Purkinje cell (primary cell): Measurements from ENCODE around the gene MPRIP. TPM values are rescaled to one million over a fixed set of nuclear protein-coding genes. Genes with fewer than 3 reads are reported as not detected.

Experiments
- polyA plus RNA-seq: library from polyadenylated mRNA; unstranded; fragments of >200 nt; fragmentation: Nextera tagmentation; gene quantifications from 2 replicates; pipeline ENCODE4 v1.2.1, GENCODE V29; 2014

Gene MPRIP
- 314 and 381 TPM in 2 replicates for polyA plus RNA-seq

GRCh38 chr17:17042384-17042736, at the start of gene MPRIP:
Gene MPRIP, plus strand, starts transcription at chr17:17042457. Its CDS starts 392 bp downstream, at chr17:17042849.

GRCh38 chr17:17206124-17206912, 164.1 kb downstream of the MPRIP start, which contains the start of gene PLD6:
Gene PLD6, minus strand, starts transcription at chr17:17206333. Its CDS starts 47 bp downstream, at chr17:17206286.

GRCh38 chr17:17237026-17237799, 195.0 kb downstream of the MPRIP start, which contains the start of gene FLCN:
Gene FLCN, minus strand, starts transcription at chr17:17237168. Its CDS starts 9,031 bp downstream, at chr17:17228137.

Other genes starting within 250 kb of the MPRIP start
- gene TNFRSF13B, start 70.3 kb upstream of the MPRIP start, polyA plus RNA-seq = not detected in 2 replicates
- 5.0 and 6.9 TPM in 2 replicates for gene PLD6, start 163.9 kb downstream of the MPRIP start, polyA plus RNA-seq
- gene FLCN, start 194.7 kb downstream of the MPRIP start, polyA plus RNA-seq = 6.1 and 6.4 TPM in 2 replicates
- gene COPS3, start 238.8 kb downstream of the MPRIP start, polyA plus RNA-seq = 117 and 187 TPM in 2 replicates